Urinary bladder (tissue), 4 donors: ENCODE measurements around the gene SULT1E1. TPM values are rescaled to one million over a fixed set of nuclear protein-coding genes. Genes with fewer than 3 reads are reported as not detected.

Experiments used
- DNase-seq: peaks from one replicate; pipeline ENCODE4 v3.0.0-alpha.2; 2015; ENCODE audit errors: extremely low spot score
- H3K27ac ChIP-seq: one replicate; pipeline ENCODE4 v1.5.1; 2013; ENCODE audit warnings: low read depth, mild to moderate bottlenecking, moderate library complexity
- H3K36me3 ChIP-seq: one replicate; pipeline ENCODE4 v1.6.1; 2013; ENCODE audit warnings: mild to moderate bottlenecking, moderate library complexity; ENCODE audit not compliant: insufficient read depth
- H3K4me1 ChIP-seq: one replicate; pipeline ENCODE4 v1.6.1; 2013; ENCODE audit warnings: mild to moderate bottlenecking, moderate library complexity; ENCODE audit not compliant: insufficient read depth
- H3K4me3 ChIP-seq: one replicate; pipeline ENCODE4 v1.5.1; 2013; ENCODE audit warnings: low read depth, low read length
- WGBS: extraction: QIAGEN DNeasy Blood & Tissue Kit; methylation state at CpG from one replicate; pipeline ENCODE4 v1.1.7; 2013; 5-methylcytosine and 5-hydroxymethylcytosine counted together
- polyA plus RNA-seq: library from polyadenylated mRNA; stranded (reverse); fragments of 200-250 nt; gene quantifications from one replicate; pipeline ENCODE4 v1.2.3, GENCODE V29; 2013
- total RNA-seq: library from RNA; depleted of rRNA; stranded (reverse); fragments of >200 nt; gene quantifications from one replicate; pipeline ENCODE4 v1.2.3, GENCODE V29; 2014
- donor health status: healthy with polysubstance abuse.
- donor health status: healthy.

The SULT1E1 gene
- 153 TPM for total RNA-seq
- 0.16 TPM for polyA plus RNA-seq

GRCh38 chr4:69860052-69860451, at the start of gene SULT1E1:
Gene SULT1E1 (minus strand): TSS chr4:69860145. CDS start chr4:69857644, 2,501 bp downstream.
- WGBS, result 26% methylated on average over 1 of the region's 1 CpG
- H3K36me3 ChIP-seq, result no peaks in the 10 kb centered on the region
- no peak for DNase-seq
- H3K4me1 ChIP-seq, result no peaks in the 10 kb centered on the region
- no peak within 1 kb of the TSS for H3K4me3 ChIP-seq
- no peak within 1 kb of the TSS for H3K27ac ChIP-seq

- no peaks in the 10 kb centered on the region for H3K4me1 ChIP-seq
- H3K4me3 ChIP-seq, result no peak overlapping the region
- DNase-seq, result no peak
- H3K36me3 ChIP-seq, result no peaks in the 10 kb centered on the region
- WGBS, result 95% methylated on average over 4 of the region's 4 CpGs
- no peak overlapping the region for H3K27ac ChIP-seq
Measured at GRCh38 chr4:69909195-69909594, 49.2 kb upstream of the SULT1E1 start.

- H3K4me3 ChIP-seq, result no peak overlapping the region
- WGBS, result 43% methylated on average over 1 of the region's 1 CpG
- no peaks in the 10 kb centered on the region for H3K36me3 ChIP-seq
- no peak overlapping the region for H3K27ac ChIP-seq
- no peaks in the 10 kb centered on the region for H3K4me1 ChIP-seq
- no peak for DNase-seq
Measured at GRCh38 chr4:69907151-69907550, 47.2 kb upstream of the SULT1E1 start.

- DNase-seq, result no peak
Measured at GRCh38 chr4:69896530-69897116, 36.7 kb upstream of the SULT1E1 start.

GRCh38 chr4:69894721-69895120, 34.8 kb upstream of the SULT1E1 start:
- no peaks in the 10 kb centered on the region for H3K36me3 ChIP-seq
- peaks cover 1% of the 10 kb centered on the region for H3K4me1 ChIP-seq
- no peak for DNase-seq
- H3K4me3 ChIP-seq, result no peak overlapping the region
- H3K27ac ChIP-seq, result no peak overlapping the region
- WGBS, result 94% methylated on average over 3 of the region's 3 CpGs

More at GRCh38 chr4:69896530-69897116, 36.7 kb upstream of the SULT1E1 start:
- Histone ChIP-seq H3K4me1 (no peaks in the 10 kb centered on the region), H3K4me3 (no peak overlapping the region), H3K27ac (no peak overlapping the region), H3K36me3 (no peaks in the 10 kb centered on the region)

- DNase-seq, result no peak
- Histone ChIP-seq H3K36me3 (no peaks in the 10 kb centered on the region), H3K4me1 (peaks cover 1% of the 10 kb centered on the region), H3K4me3 (no peak overlapping the region), H3K27ac (no peak overlapping the region)
- 78% methylated on average over 5 of the region's 5 CpGs for WGBS
Measured at GRCh38 chr4:69894186-69894585, 34.2 kb upstream of the SULT1E1 start.

GRCh38 chr4:69888336-69888735, 28.4 kb upstream of the SULT1E1 start:
- no peak overlapping the region for H3K27ac ChIP-seq
- no peak overlapping the region for H3K4me3 ChIP-seq
- no peaks in the 10 kb centered on the region for H3K36me3 ChIP-seq
- H3K4me1 ChIP-seq, result peaks cover 1% of the 10 kb centered on the region
- no peak for DNase-seq

GRCh38 chr4:69882150-69882549, 22.2 kb upstream of the SULT1E1 start:
- Histone ChIP-seq H3K4me3 (no peak overlapping the region), H3K4me1 (no peaks in the 10 kb centered on the region), H3K36me3 (no peaks in the 10 kb centered on the region), H3K27ac (no peak overlapping the region)
- no peak for DNase-seq

- Histone ChIP-seq H3K36me3 (no peaks in the 10 kb centered on the region), H3K27ac (no peak overlapping the region), H3K4me1 (no peaks in the 10 kb centered on the region), H3K4me3 (no peak overlapping the region)
- DNase-seq, result no peak
Measured at GRCh38 chr4:69881173-69881773, 21.3 kb upstream of the SULT1E1 start.

- Histone ChIP-seq H3K4me1 (no peaks in the 10 kb centered on the region), H3K4me3 (no peak overlapping the region), H3K27ac (no peak overlapping the region), H3K36me3 (no peaks in the 10 kb centered on the region)
- DNase-seq, result no peak
- 61% methylated on average over 2 of the region's 2 CpGs for WGBS
Measured at GRCh38 chr4:69878250-69878649, 18.3 kb upstream of the SULT1E1 start.

- H3K4me1 ChIP-seq, result no peaks in the 10 kb centered on the region
- H3K36me3 ChIP-seq, result no peaks in the 10 kb centered on the region
- 48% methylated on average over 2 of the region's 2 CpGs for WGBS
- no peak overlapping the region for H3K27ac ChIP-seq
- DNase-seq, result no peak
- H3K4me3 ChIP-seq, result no peak overlapping the region
Measured at GRCh38 chr4:69877453-69877852, 17.5 kb upstream of the SULT1E1 start.

- DNase-seq, result no peak
- Histone ChIP-seq H3K4me1 (no peaks in the 10 kb centered on the region), H3K27ac (no peak overlapping the region), H3K36me3 (no peaks in the 10 kb centered on the region), H3K4me3 (no peak overlapping the region)
- 70% methylated on average over 3 of the region's 3 CpGs for WGBS
Measured at GRCh38 chr4:69876071-69876470, 16.1 kb upstream of the SULT1E1 start.

- Histone ChIP-seq H3K27ac (no peak overlapping the region), H3K4me1 (no peaks in the 10 kb centered on the region), H3K36me3 (no peaks in the 10 kb centered on the region), H3K4me3 (no peak overlapping the region)
- no peak for DNase-seq
- 19% methylated on average over 2 of the region's 2 CpGs for WGBS
Measured at GRCh38 chr4:69875576-69875975, 15.6 kb upstream of the SULT1E1 start.

- Histone ChIP-seq H3K4me1 (no peaks in the 10 kb centered on the region), H3K4me3 (no peak overlapping the region), H3K36me3 (no peaks in the 10 kb centered on the region), H3K27ac (no peak overlapping the region)
- DNase-seq, result no peak
Measured at GRCh38 chr4:69874507-69874906, 14.6 kb upstream of the SULT1E1 start.

GRCh38 chr4:69861756-69862155, 1.8 kb upstream of the SULT1E1 start:
- 16% methylated on average over 1 of the region's 1 CpG for WGBS
- no peaks in the 10 kb centered on the region for H3K36me3 ChIP-seq
- H3K4me1 ChIP-seq, result no peaks in the 10 kb centered on the region
- no peak overlapping the region for H3K4me3 ChIP-seq
- no peak for DNase-seq
- no peak overlapping the region for H3K27ac ChIP-seq
